Endodermal cell (in vitro differentiated cells): Measurements from ENCODE around the gene LYPD6. TPM values are rescaled to one million over a fixed set of nuclear protein-coding genes. Genes with fewer than 3 reads are reported as not detected.
"Not testable (repeated sequence)": the region's sequence is repeated elsewhere in the genome, so short reads cannot be mapped to it uniquely, and the experiment has no call there.

Experiments
- DNase-seq: peaks from one replicate; pipeline ENCODE4 v3.0.0-alpha.2; 2017
- H3K27ac ChIP-seq: 2 replicates; pipeline ENCODE4 v1.5.1; 2013; ENCODE audit warnings: mild to moderate bottlenecking, low read depth, low read length, moderate library complexity
- H3K27me3 ChIP-seq: 2 replicates; pipeline ENCODE4 v1.6.1; 2013; ENCODE audit warnings: mild to moderate bottlenecking, low read length, moderate library complexity; ENCODE audit not compliant: insufficient read depth, control insufficient read depth, poor library complexity, severe bottlenecking
- H3K36me3 ChIP-seq: 2 replicates; pipeline ENCODE4 v1.7.0; 2013; ENCODE audit warnings: mild to moderate bottlenecking, low read length, moderate library complexity; ENCODE audit not compliant: control insufficient read depth, insufficient read depth
- H3K4me1 ChIP-seq: one replicate; pipeline ENCODE4 v1.7.0; 2013; ENCODE audit warnings: low read length; ENCODE audit not compliant: control insufficient read depth, insufficient read depth
- H3K4me3 ChIP-seq: 2 replicates; pipeline ENCODE4 v1.5.1; 2013; ENCODE audit warnings: mild to moderate bottlenecking, low read length, moderate library complexity
- H3K9ac ChIP-seq: 2 replicates; pipeline ENCODE4 v1.6.1; 2013; ENCODE audit warnings: mild to moderate bottlenecking, low read length, moderate library complexity; ENCODE audit not compliant: poor library complexity, severe bottlenecking; ENCODE audit errors: extremely low read depth
- H3K9me3 ChIP-seq: 2 replicates; pipeline ENCODE4 v1.6.1; 2013; ENCODE audit warnings: mild to moderate bottlenecking, low read length, moderate library complexity; ENCODE audit not compliant: control insufficient read depth
- H3K27ac Mint-ChIP-seq: 2 replicates; pipeline ENCODE4 v1.8.0; 2020; ENCODE audit warnings: mixed read lengths
- H3K27me3 Mint-ChIP-seq: 2 replicates; pipeline ENCODE4 v1.8.0; 2021; ENCODE audit warnings: mild to moderate bottlenecking, mixed read lengths; ENCODE audit not compliant: insufficient read depth
- H3K36me3 Mint-ChIP-seq: 2 replicates; pipeline ENCODE4 v1.8.0; 2020; ENCODE audit warnings: low read depth, mixed read lengths
- H3K4me1 Mint-ChIP-seq: 2 replicates; pipeline ENCODE4 v1.8.0; 2020; ENCODE audit warnings: mixed read lengths
- H3K4me3 Mint-ChIP-seq: 2 replicates; pipeline ENCODE4 v1.8.0; 2020; ENCODE audit warnings: mild to moderate bottlenecking, moderate library complexity, mixed read lengths
- H3K9me3 Mint-ChIP-seq: 2 replicates; pipeline ENCODE4 v1.8.0; 2020; ENCODE audit warnings: mild to moderate bottlenecking, mixed read lengths
- WGBS, 2 experiments: methylation state at CpG; one replicate each; pipeline versions ENCODE4 v1.1.5 to v1.1.7; 2013; ENCODE audit warnings: missing lambda C conversion rate in 2 of 2, mixed read lengths in 1 of 2; ENCODE audit not compliant: insufficient coverage in 1 of 2, insufficient read length in 1 of 2; 5-methylcytosine and 5-hydroxymethylcytosine counted together
- total RNA-seq, 2 donors: library from RNA; stranded (reverse); fragmentation: NEBNext Ultra II Directional in 1 of 2; extraction: Animal tissue kit (Norgen Biotek cat#: 25700) in 1 of 2; gene quantifications; 2 replicates in 1 of 2; 3 replicates in 1 of 2; pipeline ENCODE4 v1.2.1, GENCODE V29; 2021
- TF ChIP-seq, protein P1 (sequence below): fragments of 200-600 bp; sonication (generic); conservative IDR thresholded peaks from 2 replicates; pipeline ENCODE4 v1.5.0; 2021; ENCODE audit warnings: antibody characterized with exemption, mild to moderate bottlenecking

The LYPD6 gene
- total RNA-seq, 2 donors from 2014 or later: 6.7 to 8.5 TPM

DNA sequence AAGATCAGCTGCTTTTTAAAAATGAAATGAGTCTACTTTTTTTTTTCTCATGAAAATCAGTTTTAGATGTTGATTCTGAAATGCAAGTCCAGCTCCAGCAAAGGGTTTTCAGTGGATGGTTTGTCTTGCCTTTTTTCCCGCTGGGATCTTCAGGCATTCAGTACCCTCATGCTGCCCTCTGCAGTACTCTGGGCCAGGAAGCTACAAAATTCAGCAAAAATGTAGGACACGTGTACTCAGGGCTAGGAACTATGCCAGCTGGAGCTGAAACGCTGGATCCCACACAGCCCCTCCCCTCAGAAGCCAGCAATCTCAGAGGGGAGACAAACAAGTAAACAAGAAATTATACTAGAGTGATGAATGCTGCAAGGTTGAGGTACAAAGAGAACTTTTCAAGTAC lies 159.9 kb downstream of the LYPD6 start:
- TF ChIP-seq, protein P1, sequence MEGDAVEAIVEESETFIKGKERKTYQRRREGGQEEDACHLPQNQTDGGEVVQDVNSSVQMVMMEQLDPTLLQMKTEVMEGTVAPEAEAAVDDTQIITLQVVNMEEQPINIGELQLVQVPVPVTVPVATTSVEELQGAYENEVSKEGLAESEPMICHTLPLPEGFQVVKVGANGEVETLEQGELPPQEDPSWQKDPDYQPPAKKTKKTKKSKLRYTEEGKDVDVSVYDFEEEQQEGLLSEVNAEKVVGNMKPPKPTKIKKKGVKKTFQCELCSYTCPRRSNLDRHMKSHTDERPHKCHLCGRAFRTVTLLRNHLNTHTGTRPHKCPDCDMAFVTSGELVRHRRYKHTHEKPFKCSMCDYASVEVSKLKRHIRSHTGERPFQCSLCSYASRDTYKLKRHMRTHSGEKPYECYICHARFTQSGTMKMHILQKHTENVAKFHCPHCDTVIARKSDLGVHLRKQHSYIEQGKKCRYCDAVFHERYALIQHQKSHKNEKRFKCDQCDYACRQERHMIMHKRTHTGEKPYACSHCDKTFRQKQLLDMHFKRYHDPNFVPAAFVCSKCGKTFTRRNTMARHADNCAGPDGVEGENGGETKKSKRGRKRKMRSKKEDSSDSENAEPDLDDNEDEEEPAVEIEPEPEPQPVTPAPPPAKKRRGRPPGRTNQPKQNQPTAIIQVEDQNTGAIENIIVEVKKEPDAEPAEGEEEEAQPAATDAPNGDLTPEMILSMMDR: no peak
- Histone ChIP-seq H3K4me1 (no peaks in the 10 kb centered on the region), H3K27me3 (no peaks in the 10 kb centered on the region), H3K9ac (no peak overlapping the region), H3K9me3 (peaks cover 3% of the 10 kb centered on the region), H3K36me3 (no peaks in the 10 kb centered on the region), H3K27ac (no peak overlapping the region), H3K4me3 (no peak overlapping the region)
- 80 to 90% methylated on average over 1 to 3 of the region's 3 CpGs for WGBS, 2 experiments
- DNase-seq: no peak
- peaks cover 10% of the 10 kb centered on the region for H3K4me1 Mint-ChIP-seq
- no peaks in the 10 kb centered on the region for H3K9me3 Mint-ChIP-seq
- no peak overlapping the region for H3K4me3 Mint-ChIP-seq
- no peak overlapping the region for H3K27ac Mint-ChIP-seq
- no peaks in the 10 kb centered on the region for H3K27me3 Mint-ChIP-seq
- H3K36me3 Mint-ChIP-seq: no peaks in the 10 kb centered on the region

DNA sequence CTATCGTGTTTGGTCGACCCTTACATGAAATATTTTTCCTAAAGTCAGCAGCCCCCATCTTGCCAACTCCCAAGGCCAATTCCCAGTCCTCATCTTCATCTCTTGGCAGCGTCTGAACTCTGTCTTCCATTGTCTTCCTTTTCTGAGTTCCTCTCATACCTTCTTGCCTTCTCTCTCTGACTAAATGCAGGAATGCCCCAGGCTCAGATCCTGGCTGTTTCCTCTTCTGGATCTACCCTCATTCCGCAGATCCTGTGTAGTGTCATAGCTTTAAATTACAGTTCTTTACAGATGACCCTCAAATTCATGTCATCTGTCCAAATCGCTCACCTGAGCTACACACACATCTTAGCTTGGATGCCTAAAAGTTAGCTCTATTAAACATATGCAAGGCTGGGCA lies 162.5 kb downstream of the LYPD6 start:
- no peak overlapping the region for H3K4me3 Mint-ChIP-seq
- no peaks in the 10 kb centered on the region for H3K4me1 ChIP-seq
- TF ChIP-seq, protein P1: no peak
- no peak overlapping the region for H3K4me3 ChIP-seq
- H3K27ac ChIP-seq: no peak overlapping the region
- WGBS, 2 experiments: 81 to 89% methylated on average over 5 of the region's 5 CpGs
- H3K27me3 Mint-ChIP-seq: peaks cover 8% of the 10 kb centered on the region
- no peak overlapping the region for H3K9ac ChIP-seq
- H3K9me3 Mint-ChIP-seq: peaks cover 6% of the 10 kb centered on the region
- no peak for DNase-seq
- H3K36me3 ChIP-seq: no peaks in the 10 kb centered on the region
- H3K27ac Mint-ChIP-seq: no peak overlapping the region
- H3K4me1 Mint-ChIP-seq: peaks cover 6% of the 10 kb centered on the region
- no peaks in the 10 kb centered on the region for H3K36me3 Mint-ChIP-seq
- peaks cover 5% of the 10 kb centered on the region for H3K9me3 ChIP-seq
- no peaks in the 10 kb centered on the region for H3K27me3 ChIP-seq

DNA sequence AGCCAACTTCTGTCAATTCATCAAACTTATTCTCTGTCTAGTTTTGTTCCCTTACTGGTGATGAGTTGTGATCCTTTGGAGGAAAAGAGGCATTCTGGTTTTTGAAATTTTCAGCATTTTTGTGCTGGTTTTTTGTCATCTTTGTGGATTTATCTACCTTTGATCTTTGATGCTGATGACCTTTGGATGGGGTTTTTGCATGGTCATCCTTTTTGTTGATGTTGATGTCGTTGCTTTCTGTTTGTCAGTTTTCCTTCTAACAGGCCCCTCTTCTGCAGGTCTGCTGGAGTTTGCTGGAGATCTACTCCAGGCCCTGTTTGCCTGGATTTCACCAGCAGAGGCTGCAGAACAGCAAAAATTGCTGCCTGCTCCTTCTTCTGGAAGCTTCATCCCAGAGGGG lies 168.8 kb downstream of the LYPD6 start:
- not testable (repeated sequence) for DNase-seq, H3K9ac ChIP-seq, H3K36me3 ChIP-seq, H3K4me1 Mint-ChIP-seq, H3K27me3 ChIP-seq, H3K27ac Mint-ChIP-seq, H3K9me3 ChIP-seq, H3K27ac ChIP-seq, H3K4me1 ChIP-seq, H3K4me3 ChIP-seq, H3K36me3 Mint-ChIP-seq, H3K4me3 Mint-ChIP-seq
- WGBS, 2 experiments: 85 to 100% methylated on average over 1 of the region's 1 CpG
- Mint-ChIP-seq H3K9me3 (peaks cover 20% of the 10 kb centered on the region), H3K27me3 (peaks cover 13% of the 10 kb centered on the region)

DNA sequence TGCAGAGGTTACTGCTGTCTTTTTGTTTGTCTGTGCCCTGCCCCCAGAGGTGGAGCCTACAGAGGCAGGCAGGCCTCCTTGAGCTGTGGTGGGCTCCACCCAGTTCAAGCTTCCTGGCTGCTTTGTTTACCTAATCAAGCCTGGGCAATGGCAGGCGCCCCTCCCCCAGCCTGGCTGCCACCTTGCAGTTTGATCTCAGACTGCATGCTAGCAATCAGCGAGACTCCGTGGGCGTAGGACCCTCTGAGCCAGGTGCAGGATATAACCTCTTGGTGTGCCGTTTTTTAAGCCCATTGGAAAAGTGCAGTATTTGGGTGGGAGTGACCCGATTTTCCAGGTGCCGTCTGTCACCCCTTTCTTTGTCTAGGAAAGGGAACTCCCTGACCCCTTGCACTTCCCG lies 176.4 kb downstream of the LYPD6 start:
- H3K27me3 ChIP-seq, H3K4me1 Mint-ChIP-seq, H3K9ac ChIP-seq, H3K4me3 ChIP-seq, DNase-seq, H3K27me3 Mint-ChIP-seq, H3K27ac ChIP-seq, H3K4me1 ChIP-seq, H3K27ac Mint-ChIP-seq, H3K4me3 Mint-ChIP-seq, H3K9me3 ChIP-seq, H3K36me3 ChIP-seq, H3K36me3 Mint-ChIP-seq: not testable (repeated sequence)
- H3K9me3 Mint-ChIP-seq: peaks cover 12% of the 10 kb centered on the region
- 76% methylated on average over 8 of the region's 8 CpGs; no CpG with 5 or more reads in 1 of the 2 experiments for WGBS, 2 experiments
